Measurements from ENCODE around the gene TIAM2. TPM values are rescaled to one million over a fixed set of nuclear protein-coding genes. Genes with fewer than 3 reads are reported as not detected.

TIAM2 gene
- total and polyA plus RNA-seq, 12 donors, result 4.3 to 22.5 (median 11.8) TPM

- Histone ChIP-seq H3K27ac (no peak overlapping the region), H3K36me3 (no peaks in the 10 kb centered on the region), H3K9me3 (no peaks in the 10 kb centered on the region), H3K4me3 (no peak overlapping the region), H3K4me1 (peaks cover 0 to 11% (median 4%) of the 10 kb centered on the region in 9 donors), H3K27me3 (no peaks in the 10 kb centered on the region)
- 91 to 95% methylated on average over 6 of the region's 6 CpGs for WGBS, 2 donors
- no peak for TF ChIP-seq CTCF (IDR thresholded peaks at IDR 0.05)
- intact Hi-C loops (cut with DNase I), result no loop called here
- DNase-seq, result no peak
- ATAC-seq, result no peak
These were observed 127.3 kb downstream of the TIAM2 start for GRCh38 chr6:155122199-155122950.

DNA sequence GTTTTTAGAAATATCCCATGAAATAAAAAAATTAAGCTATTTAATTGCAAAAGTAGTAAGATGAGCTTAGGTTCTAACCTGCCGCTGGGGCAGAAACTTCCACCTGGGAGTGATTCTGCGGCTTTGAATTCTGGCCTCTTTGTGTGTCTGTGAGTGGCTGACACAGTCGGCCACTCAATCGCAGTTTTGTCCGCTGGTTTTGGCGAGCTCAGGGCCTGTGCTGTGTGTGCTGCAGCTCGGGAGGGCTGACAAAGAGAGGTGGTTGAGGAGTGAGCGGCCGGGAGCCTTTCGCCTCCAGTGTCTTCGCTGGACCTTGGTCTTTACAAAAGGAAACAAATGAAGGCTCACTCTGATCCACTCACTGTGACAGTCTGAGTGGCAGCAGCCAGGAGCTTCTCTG is 128.4 kb downstream of the TIAM2 start:
- Histone ChIP-seq H3K4me1 (peaks cover 0 to 11% (median 4%) of the 10 kb centered on the region in 9 donors), H3K27me3 (no peaks in the 10 kb centered on the region), H3K9me3 (no peaks in the 10 kb centered on the region), H3K4me3 (no peak overlapping the region), H3K27ac (no peak overlapping the region), H3K36me3 (no peaks in the 10 kb centered on the region)
- 96 to 98% methylated on average over 11 of the region's 11 CpGs for WGBS, 2 donors
- TF ChIP-seq CTCF (IDR thresholded peaks at IDR 0.05), result no peak
- DNase-seq (no peak), ATAC-seq (no peak)
- intact Hi-C loops (cut with DNase I), result no loop called here

- WGBS, 2 donors, result 73 to 86% methylated on average over 2 of the region's 2 CpGs
These were observed 130.8 kb downstream of the TIAM2 start for GRCh38 chr6:155125906-155126305.

More at GRCh38 chr6:155125906-155126305, 130.8 kb downstream of the TIAM2 start:
- DNase-seq (no peak), ATAC-seq (no peak)
- H3K27me3 ChIP-seq, result no peaks in the 10 kb centered on the region
- no peak for TF ChIP-seq CTCF (IDR thresholded peaks at IDR 0.05)
- no peak overlapping the region for H3K27ac ChIP-seq
- H3K9me3 ChIP-seq, result no peaks in the 10 kb centered on the region
- H3K4me1 ChIP-seq, result peaks cover 0 to 11% (median 4%) of the 10 kb centered on the region in 9 donors
- H3K36me3 ChIP-seq, result peaks cover 0 to 4% (median 0%) of the 10 kb centered on the region in 9 donors
- H3K4me3 ChIP-seq, result no peak overlapping the region
- intact Hi-C loops (cut with DNase I), result no loop called here
